Endothelial cell of umbilical vein (primary cell): ENCODE measurements around the gene RAB9B. TPM values are rescaled to one million over a fixed set of nuclear protein-coding genes. Genes with fewer than 3 reads are reported as not detected.

Experiments
- BruUV-seq: library from RNA; stranded (reverse); fragments of 400-500 nt; replicated peaks from 2 replicates; lab custom pipeline; 2021; lab: Mats Ljungman, UMichigan
- CTCF ChIA-PET: fragments of 300-600, 350-600 bp; sonication (Branson Sonifier 250); formaldehyde crosslinking; loops from one replicate; lab custom pipeline; 2021; ENCODE audit warnings: antibody characterized with exemption, inconsistent platforms; lab: Charles Lee
- POLR2A ChIA-PET: fragments of 300-600, 350-600 bp; sonication (Branson Sonifier 250); formaldehyde crosslinking; loops from one replicate; lab custom pipeline; 2021; ENCODE audit warnings: antibody characterized with exemption, inconsistent platforms; lab: Charles Lee
- DNase-seq: peaks from one replicate; pipeline ENCODE4 v3.0.0-alpha.2; 2011; ENCODE audit warnings: low read depth, low spot score
- FAIRE-seq: peaks from 2 replicates; lab custom pipeline; 2011; peaks lifted over from hg19 to GRCh38; lab: Jason Lieb, UNC
- H2AFZ ChIP-seq: 2 replicates; pipeline ENCODE4 v1.6.0; 2012; ENCODE audit warnings: low read depth, low read length, control low read depth, inconsistent platforms
- H3K27ac ChIP-seq: 2 replicates; pipeline ENCODE4 v1.5.1; 2011; ENCODE audit warnings: low read depth, mild to moderate bottlenecking, control low read depth, low read length, moderate library complexity; ENCODE audit not compliant: insufficient read depth
- H3K27me3 ChIP-seq, 2 experiments: 2 replicates each; pipeline versions ENCODE4 v1.6.0 to v1.6.1; 2011; ENCODE audit warnings: low read length in 2 of 2, mixed read lengths in 1 of 2; ENCODE audit not compliant: control insufficient read depth in 2 of 2, insufficient read depth in 2 of 2
- H3K36me3 ChIP-seq, 2 experiments: 2 replicates in 1 of 2; 3 replicates in 1 of 2; pipeline ENCODE4 v1.5.1; 2011; ENCODE audit warnings: low read length in 2 of 2, mild to moderate bottlenecking in 1 of 2, moderate library complexity in 1 of 2; ENCODE audit not compliant: control insufficient read depth in 2 of 2, insufficient read depth in 2 of 2; ENCODE audit errors: extremely low read depth in 1 of 2
- H3K4me1 ChIP-seq: 3 replicates; pipeline ENCODE4 v1.5.1; 2011; ENCODE audit warnings: mild to moderate bottlenecking, low read length; ENCODE audit not compliant: control insufficient read depth, insufficient read depth; ENCODE audit errors: extremely low read depth
- H3K4me2 ChIP-seq: 2 replicates; pipeline ENCODE4 v1.6.1; 2011; ENCODE audit warnings: low read length, control low read depth, mixed read lengths; ENCODE audit not compliant: insufficient read depth
- H3K4me3 ChIP-seq, 3 experiments: fragments of 200-600 bp in 1 of 3; sonication (generic), shearing (Covaris generic) in 1 of 3; replicated peaks in 1 of 3; 2 replicates each; pipeline ENCODE4 v1.5.1; 2011 to 2016; ENCODE audit warnings: control low read depth in 3 of 3, low read length in 3 of 3, mild to moderate bottlenecking in 2 of 3, inconsistent platforms in 1 of 3, low read depth in 1 of 3, moderate library complexity in 1 of 3; ENCODE audit not compliant: insufficient read depth in 1 of 3
- H3K79me2 ChIP-seq: 2 replicates; pipeline ENCODE4 v1.6.0; 2012; ENCODE audit warnings: low read length, inconsistent platforms; ENCODE audit not compliant: control insufficient read depth, insufficient read depth
- H3K9ac ChIP-seq: replicated peaks from 2 replicates; pipeline ENCODE3; 2011; ENCODE audit warnings: low read length, control low read depth; ENCODE audit not compliant: insufficient read depth; ENCODE audit errors: extremely low read depth
- H3K9me1 ChIP-seq: replicated peaks from 3 replicates; pipeline ENCODE4 v1.6.0; 2011; ENCODE audit warnings: mild to moderate bottlenecking, low read length; ENCODE audit not compliant: control insufficient read depth, insufficient read depth; ENCODE audit errors: extremely low read depth
- H3K9me3 ChIP-seq: replicated peaks from 2 replicates; pipeline ENCODE4 v1.5.1; 2012; ENCODE audit warnings: low read length, inconsistent platforms; ENCODE audit not compliant: control insufficient read depth, insufficient read depth
- H4K20me1 ChIP-seq: replicated peaks from 2 replicates; pipeline ENCODE3; 2011; ENCODE audit warnings: mild to moderate bottlenecking, low read length; ENCODE audit not compliant: control insufficient read depth, insufficient read depth; ENCODE audit errors: extremely low read depth
- EZH2 ChIP-seq: IDR thresholded peaks from 2 replicates; pipeline ENCODE4 v1.6.1; 2012; ENCODE audit warnings: borderline replicate concordance, low read depth, mild to moderate bottlenecking, moderate library complexity, low read length, inconsistent platforms; ENCODE audit not compliant: severe bottlenecking
- FOS ChIP-seq: IDR thresholded peaks from 2 replicates; pipeline ENCODE4 v1.6.1; 2011; ENCODE audit warnings: mild to moderate bottlenecking, low read length, moderate library complexity, borderline replicate concordance; ENCODE audit not compliant: insufficient read depth
- MYC ChIP-seq: IDR thresholded peaks from one replicate; pipeline ENCODE4 v1.6.1; 2011; ENCODE audit warnings: mild to moderate bottlenecking, low read depth, low read length
- POLR2A ChIP-seq: IDR thresholded peaks from 2 replicates; pipeline ENCODE4 v1.6.1; 2012; ENCODE audit warnings: low read depth, mild to moderate bottlenecking, control low read depth, low read length
- dilution Hi-C: fragments of 300-500 bp; cut with MboI; formaldehyde crosslinking; loops from one replicate; pipeline ENCODE4 v1.15.0; 2019; ENCODE audit warnings: low sequenced_read_pairs; ENCODE audit not compliant: extremely low pct_ligation_motif_present
- intact Hi-C: fragments of 100-400 bp; cut with micrococcal nuclease; formaldehyde crosslinking; loops from one replicate; pipeline ENCODE4 v1.10.0; 2022
- polyA plus RNA-seq, 4 experiments: library from polyadenylated mRNA; depleted of rRNA in 3 of 4; stranded (reverse) in 3 of 4; unstranded in 1 of 4; fragments of >200 nt; gene quantifications; 2 replicates each; pipeline versions ENCODE4 v1.2.1 to v1.2.3, GENCODE V29; 2011 to 2012; ENCODE audit warnings: missing spikeins in 1 of 4
- total RNA-seq: library from RNA; stranded (reverse); gene quantifications from 2 replicates; pipeline ENCODE4 v1.2.3, GENCODE V29; 2021
- TF ChIP-seq, protein P1 (sequence below), 2 donors: IDR thresholded peaks; 1 replicate in 1 of 2; 2 replicates in 1 of 2; pipeline ENCODE4 v1.5.1; 2011; ENCODE audit warnings: low read length in 2 of 2, mild to moderate bottlenecking in 2 of 2, moderate library complexity in 2 of 2, control low read depth in 1 of 2, inconsistent platforms in 1 of 2, low read depth in 1 of 2; ENCODE audit not compliant: insufficient read depth in 1 of 2; ENCODE audit errors: extremely low read depth in 1 of 2
- TF ChIP-seq, protein P2 (sequence below): IDR thresholded peaks from 2 replicates; pipeline ENCODE4 v1.6.1; 2011; ENCODE audit not compliant: insufficient read depth, insufficient read length

Gene RAB9B
- total and polyA plus RNA-seq, 2 donors (not counting 3 experiments of a cell fraction or from before 2014, with no cell fraction given): 0.18 to 0.55 TPM

DNA sequence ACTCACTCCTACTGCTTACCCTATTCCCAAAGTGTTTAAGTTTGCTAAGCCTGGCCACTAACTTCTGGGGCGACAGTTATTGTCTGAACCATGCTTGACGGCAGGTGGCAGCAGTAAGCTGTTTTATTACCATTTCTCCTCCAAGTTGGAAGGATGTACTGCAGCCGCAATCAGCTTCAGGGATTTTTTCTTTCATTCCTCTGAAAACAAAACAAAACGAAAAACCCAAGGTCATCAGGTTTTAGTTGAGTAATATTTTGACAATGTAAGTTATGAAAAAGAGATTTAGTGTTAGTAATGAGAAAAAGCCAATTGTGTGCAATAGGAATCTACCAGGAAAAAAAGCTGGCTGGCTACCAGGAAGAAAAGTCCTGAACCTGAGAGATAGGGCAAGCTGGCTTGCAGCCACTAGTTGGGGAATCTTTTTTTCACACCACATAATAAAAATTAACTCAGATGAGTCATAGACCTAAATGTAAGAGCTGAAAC is 13.2 kb upstream of the RAB9B start:
- no peaks in the 10 kb centered on the region for H3K9me1 ChIP-seq
- no TSS peak for BruUV-seq
- TF ChIP-seq POLR2A (no peak), EZH2 (no peak), FOS (peak; percentile 11), MYC (no peak)
- TF ChIP-seq, protein P1, sequence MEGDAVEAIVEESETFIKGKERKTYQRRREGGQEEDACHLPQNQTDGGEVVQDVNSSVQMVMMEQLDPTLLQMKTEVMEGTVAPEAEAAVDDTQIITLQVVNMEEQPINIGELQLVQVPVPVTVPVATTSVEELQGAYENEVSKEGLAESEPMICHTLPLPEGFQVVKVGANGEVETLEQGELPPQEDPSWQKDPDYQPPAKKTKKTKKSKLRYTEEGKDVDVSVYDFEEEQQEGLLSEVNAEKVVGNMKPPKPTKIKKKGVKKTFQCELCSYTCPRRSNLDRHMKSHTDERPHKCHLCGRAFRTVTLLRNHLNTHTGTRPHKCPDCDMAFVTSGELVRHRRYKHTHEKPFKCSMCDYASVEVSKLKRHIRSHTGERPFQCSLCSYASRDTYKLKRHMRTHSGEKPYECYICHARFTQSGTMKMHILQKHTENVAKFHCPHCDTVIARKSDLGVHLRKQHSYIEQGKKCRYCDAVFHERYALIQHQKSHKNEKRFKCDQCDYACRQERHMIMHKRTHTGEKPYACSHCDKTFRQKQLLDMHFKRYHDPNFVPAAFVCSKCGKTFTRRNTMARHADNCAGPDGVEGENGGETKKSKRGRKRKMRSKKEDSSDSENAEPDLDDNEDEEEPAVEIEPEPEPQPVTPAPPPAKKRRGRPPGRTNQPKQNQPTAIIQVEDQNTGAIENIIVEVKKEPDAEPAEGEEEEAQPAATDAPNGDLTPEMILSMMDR (IDR thresholded peaks at IDR 0.05; ENCODE audit: extremely low read depth in 1 of 2, insufficient read depth in 1 of 2, low read depth in 1 of 2, low read length in 2 of 2): peak; percentile 47 to 49
- TF ChIP-seq, protein P2, sequence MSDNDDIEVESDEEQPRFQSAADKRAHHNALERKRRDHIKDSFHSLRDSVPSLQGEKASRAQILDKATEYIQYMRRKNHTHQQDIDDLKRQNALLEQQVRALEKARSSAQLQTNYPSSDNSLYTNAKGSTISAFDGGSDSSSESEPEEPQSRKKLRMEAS: no peak
- no peaks in the 10 kb centered on the region for H3K36me3 ChIP-seq
- H3K4me3 ChIP-seq: no peak overlapping the region
- peaks cover 2% of the 10 kb centered on the region for H3K4me1 ChIP-seq
- no peak overlapping the region for H3K9ac ChIP-seq
- POLR2A ChIA-PET: no interaction called here
- CTCF ChIA-PET: interaction anchor here (0.7 to 2.2 kb wide), 19 partner anchors 9 to 425 kb away, joined by 3 to 30 read pairs (median 8); partner anchors contain the start of genes RAB9B and ZCCHC18
- H3K79me2 ChIP-seq: no peaks in the 10 kb centered on the region
- dilution Hi-C loops (no loop called here), intact Hi-C loops (loop anchor here (1.0 to 2.0 kb wide), 3 partner anchors 96 to 292 kb away; no protein-coding TSS in a partner anchor)
- peak overlapping the region; percentile 31 for H3K4me2 ChIP-seq
- H2AFZ ChIP-seq: no peak overlapping the region
- no peaks in the 10 kb centered on the region for H3K9me3 ChIP-seq
- H4K20me1 ChIP-seq: no peaks in the 10 kb centered on the region
- DNase-seq: peak; percentile 78
- peak; percentile 89 for FAIRE-seq
- H3K27ac ChIP-seq: no peak overlapping the region
- H3K27me3 ChIP-seq: peaks cover 0 to 5% of the 10 kb centered on the region in 2 experiments
